Muscle of back (tissue), 13 donors: ENCODE measurements around the gene CDH4. TPM values are rescaled to one million over a fixed set of nuclear protein-coding genes. Genes with fewer than 3 reads are reported as not detected.

Source experiments
- DNase-seq, 3 donors: peaks; one replicate each; pipeline versions ENCODE4 v3.0.0 to v3.0.0-alpha.2; 2013
- long read RNA-seq, 9 donors: transcript quantifications; one replicate each; lab custom pipeline, GENCODE V29; 2026
- polyA plus RNA-seq, 10 donors: library from polyadenylated mRNA; unstranded; fragments of 120-200 nt; gene quantifications; one replicate each; pipeline ENCODE4 v1.2.1, GENCODE V29; 2013; ENCODE audit not compliant: insufficient read length in 10 of 10

CDH4 gene
- 1 to 10 TPM in 7 of 10 donors, under 1 TPM in 3; 0.74 to 2.0 (median 1.1) TPM for polyA plus RNA-seq
- long read RNA-seq, donor 1, result 0 reads
- long read RNA-seq, donor 2, result 0 reads
- long read RNA-seq, donor 3, result 0 reads
- long read RNA-seq, donor 4, result 0 reads
- long read RNA-seq, donor 5, result 0 reads
- long read RNA-seq, donor 6, result 0 reads
- long read RNA-seq, donor 7, result 0 reads
- long read RNA-seq, donor 8, result 0 reads
- long read RNA-seq, donor 9, result 0 reads

DNA sequence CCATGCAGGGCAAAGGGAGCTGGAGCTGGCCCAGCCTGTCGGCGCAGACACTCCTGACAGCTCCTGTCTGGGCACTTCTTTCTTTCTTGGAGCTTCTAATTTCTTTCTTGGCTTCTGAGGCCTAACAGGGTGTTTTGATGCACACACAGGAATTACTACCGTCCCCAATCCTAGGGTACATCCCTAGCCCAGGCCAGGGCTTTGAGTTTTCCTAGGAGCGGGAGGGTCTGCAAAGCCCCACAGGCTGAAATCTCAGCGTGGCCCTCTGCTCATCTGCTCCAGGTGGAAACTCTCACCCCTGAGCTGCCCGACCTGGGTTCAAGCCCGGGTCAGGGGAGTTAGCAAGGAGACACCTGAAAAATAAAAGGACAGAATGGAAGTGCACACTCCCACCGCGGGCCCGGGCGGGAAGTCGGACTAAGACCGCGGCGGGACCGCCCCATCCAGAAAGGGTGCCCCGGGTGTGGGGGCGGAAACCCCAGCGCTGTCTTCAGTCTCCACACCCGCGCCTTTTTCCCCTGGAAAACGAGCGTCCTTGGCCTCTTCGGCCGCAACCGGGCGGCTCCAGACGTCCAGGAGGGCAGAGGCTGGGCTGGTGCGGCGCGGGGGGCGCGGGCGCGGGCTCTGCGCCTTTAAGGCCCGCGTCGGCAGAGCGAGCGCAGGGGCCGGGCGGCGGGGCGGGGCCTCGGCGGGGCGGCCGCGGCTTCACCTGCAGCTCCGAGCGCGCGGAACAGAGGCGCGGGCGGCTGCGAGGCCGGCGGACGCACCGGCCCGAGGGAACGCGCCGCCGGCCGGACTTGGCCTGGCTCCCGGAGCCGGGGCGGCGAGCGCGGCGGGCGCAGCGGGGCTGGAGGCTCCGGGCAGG is at the start of gene CDH4:
Gene CDH4, plus strand, starts transcription at position 733 of the 865 bp plus-strand sequence.
- peak in 2 of 3 donors; percentile 6 to 18 for DNase-seq

GRCh38 chr20:61203320-61203719 is 48.7 kb upstream of the CDH4 start:
- no peak for DNase-seq

DNA sequence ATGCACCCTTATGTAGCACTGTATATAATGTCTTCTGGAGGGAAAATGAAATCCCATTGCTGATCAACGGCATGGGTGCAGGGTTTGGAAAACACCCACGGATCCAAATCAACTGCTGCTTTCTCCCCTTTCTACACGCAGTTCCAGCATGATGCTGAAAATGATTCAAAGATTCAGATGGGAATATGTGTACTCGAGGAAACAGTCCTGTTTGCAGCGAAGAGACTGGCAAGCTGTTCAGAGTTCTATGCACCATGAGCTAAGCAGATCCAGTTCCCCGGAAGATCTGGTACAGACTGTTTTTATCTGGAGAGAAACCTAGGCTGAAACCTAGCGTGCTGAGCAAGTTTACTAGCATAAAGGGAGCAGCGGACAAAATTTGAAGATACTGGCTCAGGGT is 47.9 kb upstream of the CDH4 start:
- no peak for DNase-seq

DNA sequence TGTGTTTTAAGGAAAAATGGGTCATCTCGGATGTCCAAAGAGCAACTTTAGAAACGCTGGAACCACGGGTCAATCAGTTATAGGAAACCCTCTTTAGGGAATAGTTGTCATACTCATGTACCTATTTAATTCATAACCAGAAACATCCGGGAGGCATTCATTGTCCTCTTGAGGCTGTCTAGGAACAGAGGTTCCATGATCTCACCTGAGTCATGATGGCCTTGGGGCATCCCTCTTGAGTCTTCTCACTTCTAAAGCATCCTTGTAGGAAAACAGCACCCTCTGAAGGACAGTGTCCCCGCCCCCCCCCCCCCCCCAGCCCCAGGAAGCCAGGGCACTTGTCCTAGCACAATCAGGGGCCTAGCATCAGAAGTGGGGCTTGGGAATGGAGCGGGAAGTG is 46.3 kb upstream of the CDH4 start:
- DNase-seq, result no peak

- DNase-seq, result no peak
These were observed 41.2 kb upstream of the CDH4 start for GRCh38 chr20:61210862-61211261.

GRCh38 chr20:61217848-61218247 is 34.2 kb upstream of the CDH4 start:
- no peak for DNase-seq

GRCh38 chr20:61219021-61219431 is 33.0 kb upstream of the CDH4 start:
- DNase-seq, result peak; percentile 55 to 76 (median 67)

DNA sequence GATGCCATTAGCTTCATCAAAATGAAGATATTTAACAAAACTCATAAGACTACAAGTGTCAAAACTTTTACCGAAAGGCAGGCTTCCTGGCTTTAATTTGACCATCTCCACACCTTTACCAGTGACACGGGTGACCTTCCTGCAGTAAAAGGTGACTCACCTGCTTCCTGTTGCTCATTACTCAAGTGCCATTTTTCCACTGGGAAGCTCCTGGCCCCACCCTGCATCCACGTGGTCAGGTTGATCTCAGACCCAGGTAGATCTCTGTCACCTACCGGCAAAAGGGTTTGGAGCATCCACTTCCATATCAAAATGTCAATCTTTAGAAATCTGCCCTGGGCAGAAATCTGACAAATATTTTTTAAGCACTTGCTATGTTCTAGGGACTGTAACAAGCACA is 31.9 kb upstream of the CDH4 start:
- DNase-seq, result no peak

DNA sequence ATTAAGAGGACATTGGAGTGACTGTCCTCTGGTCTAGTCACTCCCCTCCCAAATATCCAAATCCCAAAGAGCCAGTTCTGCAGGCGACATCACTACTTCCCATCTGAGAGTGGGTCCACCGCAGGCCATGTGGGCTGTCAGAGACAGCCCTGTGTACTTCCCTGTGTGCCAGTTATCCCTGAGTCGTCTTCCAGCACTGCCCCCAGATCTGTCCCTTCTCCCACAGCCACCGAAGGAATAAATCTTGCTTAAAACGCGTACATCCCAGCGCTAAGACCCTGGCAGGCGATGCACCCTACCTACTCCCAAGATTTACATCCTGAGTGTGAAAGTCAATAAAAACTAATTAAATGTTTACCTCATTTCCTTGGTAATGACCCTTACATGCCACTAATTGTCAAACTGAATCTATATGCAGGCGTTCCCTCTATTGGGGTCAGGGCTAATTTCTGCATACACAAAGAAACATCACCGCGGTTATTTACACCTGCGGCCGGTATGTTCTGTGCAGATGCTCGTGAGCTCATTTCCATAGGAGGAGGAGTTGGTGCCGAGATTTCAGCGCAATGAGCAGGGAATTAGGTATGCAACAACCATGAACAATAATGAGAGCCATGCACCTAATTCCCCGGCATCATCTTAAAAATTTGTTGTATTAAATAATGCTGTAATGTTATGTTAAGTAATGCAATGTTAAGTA is 31.3 kb upstream of the CDH4 start:
- DNase-seq, result no peak

DNA sequence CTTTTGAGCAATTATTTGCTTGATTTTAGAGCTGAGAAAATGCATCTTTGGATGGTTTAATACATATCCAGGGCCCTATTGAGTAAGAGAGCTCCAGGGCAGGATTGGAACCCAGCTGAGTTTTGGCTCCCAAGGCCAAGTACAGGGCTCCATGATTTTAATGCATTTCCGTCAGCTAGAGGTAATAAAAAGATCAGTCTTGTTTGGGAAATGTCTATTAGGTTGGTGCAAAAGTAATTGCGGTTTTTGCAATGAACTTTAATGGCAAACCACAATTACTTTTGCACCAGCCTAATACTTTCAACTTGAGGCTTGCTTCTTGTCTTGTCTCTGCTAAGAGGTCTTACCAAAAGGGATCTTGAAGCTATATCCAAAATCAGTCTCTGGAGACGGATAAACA is 29.4 kb upstream of the CDH4 start:
- DNase-seq, result no peak

- DNase-seq, result no peak
These were observed 28.9 kb upstream of the CDH4 start for GRCh38 chr20:61223121-61223520.

GRCh38 chr20:61230166-61230565 is 21.9 kb upstream of the CDH4 start:
- DNase-seq, result no peak

- no peak for DNase-seq
These were observed 18.5 kb upstream of the CDH4 start for GRCh38 chr20:61233590-61233989.

DNA sequence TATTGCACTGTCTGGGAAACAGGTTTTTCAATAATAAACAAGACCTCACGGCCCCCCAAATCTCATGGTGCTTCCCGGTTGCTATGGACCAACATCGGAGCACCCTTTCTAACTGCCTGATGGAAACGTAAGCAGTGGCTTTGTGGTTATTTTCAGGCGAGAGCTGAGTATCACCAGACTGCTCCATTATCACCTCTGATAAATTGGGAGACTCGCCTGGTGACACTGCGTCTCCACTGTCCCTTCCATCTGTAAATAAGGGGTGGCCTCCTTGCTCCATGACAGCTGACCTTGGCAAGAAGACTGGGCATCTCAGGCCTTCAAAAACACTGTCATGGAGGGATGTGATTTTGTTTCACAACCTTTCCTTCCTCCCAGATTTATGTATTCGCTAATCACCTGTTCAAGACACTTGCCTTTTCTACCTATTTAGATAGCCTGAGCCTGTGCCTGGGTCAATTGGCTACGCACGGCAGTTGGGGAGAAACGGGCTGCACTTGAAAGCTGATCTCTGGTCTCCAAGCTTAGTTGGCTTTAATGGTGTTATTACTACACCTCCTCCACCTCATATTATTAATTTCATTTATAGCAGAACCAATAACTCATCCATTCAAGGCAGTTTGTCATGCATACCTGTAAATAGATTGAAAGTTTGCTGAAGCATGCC is 17.7 kb upstream of the CDH4 start:
- DNase-seq, result no peak

DNA sequence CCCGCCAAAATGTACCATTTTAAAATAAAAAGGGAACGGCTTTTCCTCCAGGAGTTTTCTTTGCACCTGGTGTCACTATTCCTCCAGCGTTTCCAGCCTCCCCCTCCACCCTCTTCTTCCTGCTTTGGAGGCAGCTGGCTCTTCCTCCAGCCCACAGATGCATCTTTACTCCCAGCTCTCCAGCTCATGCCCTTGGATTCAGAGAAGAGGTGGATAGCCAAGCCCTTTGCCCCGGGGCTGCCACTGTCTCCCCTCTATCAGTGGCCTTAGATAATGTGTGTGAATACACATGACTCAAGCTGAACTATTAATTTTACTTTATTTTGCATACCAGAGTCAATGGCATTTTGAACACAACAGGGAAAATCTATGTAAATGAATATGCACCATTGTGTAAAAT is 15.3 kb upstream of the CDH4 start:
- no peak for DNase-seq

GRCh38 chr20:61238813-61239212 is 13.2 kb upstream of the CDH4 start:
- no peak for DNase-seq

- no peak for DNase-seq
These were observed 11.2 kb upstream of the CDH4 start for GRCh38 chr20:61240814-61241213.

GRCh38 chr20:61244213-61244612 is 7.8 kb upstream of the CDH4 start:
- no peak for DNase-seq

DNA sequence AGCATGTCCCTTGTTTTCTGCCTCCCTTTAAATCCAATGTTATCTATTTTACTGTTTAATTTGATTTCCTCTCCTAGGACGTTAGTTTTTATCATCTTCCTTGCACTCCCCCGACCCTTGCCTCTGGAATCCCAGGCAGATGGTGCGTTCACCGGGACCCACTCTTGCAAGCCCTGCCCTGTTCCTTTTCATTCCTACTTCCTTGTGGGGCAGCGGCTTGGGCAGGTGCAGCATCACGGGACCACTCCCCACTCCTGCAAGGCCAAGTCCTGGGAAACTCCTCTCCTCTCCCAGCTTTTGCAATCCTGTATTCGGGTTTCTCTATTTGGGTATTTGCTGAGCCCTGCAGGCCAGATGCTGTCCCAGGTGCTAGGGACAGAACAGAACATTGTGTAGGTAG is 5.8 kb upstream of the CDH4 start:
- DNase-seq, result no peak

DNA sequence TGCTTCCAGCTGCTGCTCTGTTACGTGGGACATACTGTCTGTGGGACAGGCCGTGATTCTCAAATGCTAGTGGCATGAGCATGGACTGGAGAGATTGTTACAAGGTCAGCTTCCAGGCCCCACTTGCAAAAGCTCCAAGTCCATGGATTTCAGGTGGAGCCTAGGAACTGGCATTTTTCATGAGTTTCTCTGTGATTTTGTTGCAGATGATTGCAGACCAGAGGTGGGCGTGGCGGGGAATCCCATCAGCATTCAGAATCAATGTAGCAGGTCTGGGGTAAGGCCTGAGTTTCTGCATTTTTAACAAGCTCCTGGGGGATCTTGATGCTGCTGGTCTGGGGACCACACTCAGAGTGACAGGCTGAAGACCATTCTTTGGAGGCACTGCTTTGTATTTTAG is 2.4 kb upstream of the CDH4 start:
- no peak for DNase-seq

DNA sequence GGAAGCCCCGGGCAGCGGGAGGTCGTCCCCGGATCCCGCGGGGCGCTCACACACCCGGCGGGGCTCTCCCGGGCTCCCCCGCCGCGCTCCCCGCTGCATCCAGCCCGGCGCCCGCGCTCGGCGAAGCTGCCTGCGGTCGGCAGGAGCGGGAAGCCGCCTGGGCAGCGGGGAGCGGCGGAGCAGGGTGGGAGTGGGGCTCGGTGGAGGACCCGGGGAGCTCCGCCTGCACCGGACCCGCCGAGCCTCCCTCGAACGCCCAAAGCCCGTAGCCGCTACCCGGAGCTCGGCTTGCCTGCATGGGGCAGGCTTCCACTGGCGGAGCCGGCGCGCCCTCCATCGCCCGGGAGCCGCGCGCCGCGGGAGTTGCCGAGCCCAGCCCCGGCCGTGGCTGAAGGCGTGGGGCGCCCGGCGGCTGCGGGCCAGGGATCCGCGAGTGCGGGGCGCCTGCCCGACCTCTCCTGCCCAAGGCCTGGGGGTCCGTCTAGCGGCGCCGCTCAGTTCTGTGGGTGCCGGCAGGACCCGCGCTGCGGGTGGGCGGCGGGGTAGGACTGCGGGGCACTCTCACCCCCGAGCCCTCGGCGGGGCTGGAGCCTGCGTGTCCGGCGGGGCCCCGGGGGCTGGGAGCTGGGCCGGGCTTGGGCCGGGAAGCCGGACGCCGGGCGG is 671 bp downstream of the CDH4 start:
- DNase-seq, result peak in 2 of 3 donors; percentile 18 to 46

GRCh38 chr20:61253264-61253639 is 1.2 kb downstream of the CDH4 start:
- peak in 2 of 3 donors; percentile 30 to 57 for DNase-seq
